ENCODE measurements around the gene CMC2.

Gene CMC2

DNA sequence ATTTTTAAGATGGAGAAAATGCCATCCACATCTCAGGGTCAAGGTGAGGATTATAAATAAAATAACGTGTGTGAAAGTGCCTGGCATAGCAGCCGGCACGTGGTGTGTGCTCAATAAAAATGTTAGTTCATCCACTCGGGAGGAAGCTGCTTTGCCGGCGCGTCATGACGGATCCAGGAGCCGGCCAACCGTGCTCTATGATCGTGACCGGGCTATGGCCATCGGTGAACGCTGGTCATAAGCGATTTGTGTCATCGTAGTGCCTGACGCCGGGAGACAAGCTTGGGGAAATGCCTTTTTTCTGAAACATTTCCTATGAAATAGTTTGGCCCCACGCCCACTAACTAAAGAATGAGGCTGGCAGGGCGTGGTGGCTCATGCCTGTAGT lies 74.0 kb downstream of the CMC2 start:
- DNase-seq (ENCODE audit: low read depth, low spot score) = no peak

DNA sequence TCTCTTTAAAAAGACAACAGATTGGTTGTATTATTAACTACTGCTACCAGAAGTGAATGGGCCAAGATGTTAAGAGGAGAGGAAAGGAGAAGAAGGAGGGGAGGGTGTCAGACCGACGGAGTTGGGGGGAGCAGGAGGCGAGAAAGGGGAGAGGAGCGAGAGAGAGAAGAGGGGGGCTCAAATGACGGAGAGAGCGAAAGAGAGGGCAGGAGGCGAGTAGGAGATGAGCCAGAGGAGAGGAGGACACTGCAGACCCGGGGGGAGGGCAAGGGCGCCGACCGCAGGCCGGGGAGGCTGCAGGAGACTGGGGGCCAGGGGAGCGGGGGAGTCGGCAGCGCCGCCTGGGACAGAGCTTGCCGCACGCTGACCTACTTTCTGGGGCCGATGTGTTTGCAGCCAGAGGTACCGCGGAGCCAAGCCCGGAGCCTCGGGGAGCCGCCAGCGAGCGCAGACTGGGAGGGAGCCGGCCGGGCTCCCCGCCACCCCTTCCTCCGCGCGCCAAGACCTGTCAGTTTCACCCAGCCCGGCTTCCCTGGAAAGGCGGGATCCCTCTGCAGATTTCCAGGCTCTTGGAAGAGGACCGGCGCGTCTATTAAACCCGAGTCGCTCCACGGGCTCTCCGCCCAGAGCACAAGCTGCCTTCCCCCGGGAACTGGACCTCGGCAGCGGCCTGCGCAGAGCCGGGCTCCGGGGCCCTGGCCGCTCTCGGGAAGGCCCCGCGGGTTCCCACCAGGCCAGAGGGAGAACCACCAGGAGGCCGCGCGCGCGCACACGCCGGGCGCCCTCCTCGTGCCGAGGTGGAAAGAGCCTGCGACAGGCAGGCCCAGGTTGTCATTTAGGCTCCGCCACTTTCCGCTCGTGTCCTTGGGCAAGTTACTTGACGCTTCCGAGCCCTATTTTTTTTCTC lies 74.6 kb downstream of the CMC2 start:
- no peak for DNase-seq (ENCODE audit: low read depth, low spot score)

DNA sequence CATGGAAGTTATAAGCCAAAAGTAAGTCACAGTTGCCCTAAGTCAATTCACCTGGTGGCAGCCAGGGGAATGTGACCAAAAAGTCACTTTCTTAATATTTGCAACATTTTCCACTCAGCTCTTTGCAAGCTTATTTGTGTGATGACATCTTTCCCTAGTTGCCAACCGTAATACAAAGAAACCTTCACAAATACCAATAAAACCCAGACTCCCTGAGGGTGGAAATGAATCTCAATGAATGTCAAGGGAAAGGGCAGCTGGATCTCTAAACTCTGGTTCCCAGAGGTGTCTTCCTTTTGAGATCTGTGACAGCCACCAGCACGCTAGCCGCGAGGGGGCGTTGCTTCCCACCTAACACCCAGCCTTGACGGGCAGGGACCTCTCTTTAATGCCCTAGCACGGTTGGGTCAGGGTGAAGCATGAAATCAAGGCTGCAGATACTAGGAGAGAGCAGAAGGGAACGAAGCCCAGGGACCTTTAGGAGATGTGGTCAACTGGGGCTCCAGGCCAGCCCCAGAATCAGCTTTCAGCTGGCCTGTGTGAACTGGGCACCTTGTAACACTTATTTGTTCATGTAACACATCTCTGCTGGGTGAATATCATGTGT lies 82.2 kb downstream of the CMC2 start:
- DNase-seq (ENCODE audit: low read depth, low spot score) = no peak

- DNase-seq (ENCODE audit: low read depth, low spot score) = no peak
Observed at GRCh38 chr16:80923356-80923755, 83.3 kb downstream of the CMC2 start.

All from smooth muscle cell of the brain vasculature (primary cell).